NCI-H82 (cell line): ENCODE results near the gene ZDHHC7.

Experiments used
- DNase-seq: peaks from one replicate; lab custom pipeline; 2025; lab: John Stamatoyannopoulos, UW

Gene ZDHHC7

GRCh38 chr16:85018529-85019236 lies 7.3 kb upstream of the ZDHHC7 start:
- DNase-seq = no peak

- DNase-seq = no peak
These were observed 6.3 kb upstream of the ZDHHC7 start for GRCh38 chr16:85017633-85018032.

GRCh38 chr16:85017151-85017550 lies 5.8 kb upstream of the ZDHHC7 start:
- DNase-seq = no peak

- DNase-seq = no peak
These were observed 4.3 kb upstream of the ZDHHC7 start for GRCh38 chr16:85015481-85016187.

- peak; percentile 25 for DNase-seq
These were observed 3.0 kb upstream of the ZDHHC7 start for GRCh38 chr16:85014311-85014710.

- DNase-seq = no peak
These were observed 530 bp upstream of the ZDHHC7 start for GRCh38 chr16:85011846-85012284.

- DNase-seq = no peak
These were observed 847 bp downstream of the ZDHHC7 start for GRCh38 chr16:85010446-85010930.

- no peak for DNase-seq
These were observed 3.1 kb downstream of the ZDHHC7 start for GRCh38 chr16:85008271-85008670.

- no peak for DNase-seq
These were observed 3.7 kb downstream of the ZDHHC7 start for GRCh38 chr16:85007496-85008214.

GRCh38 chr16:85006639-85007038 lies 4.7 kb downstream of the ZDHHC7 start:
- no peak for DNase-seq

- no peak for DNase-seq
These were observed 5.9 kb downstream of the ZDHHC7 start for GRCh38 chr16:85005285-85006069.

GRCh38 chr16:85004587-85005205 lies 6.6 kb downstream of the ZDHHC7 start:
- no peak for DNase-seq

- peak; percentile 40 for DNase-seq
These were observed 7.4 kb downstream of the ZDHHC7 start for GRCh38 chr16:85003725-85004586.

GRCh38 chr16:85003076-85003475 lies 8.3 kb downstream of the ZDHHC7 start:
- DNase-seq = no peak

GRCh38 chr16:85002608-85003007 lies 8.7 kb downstream of the ZDHHC7 start:
- no peak for DNase-seq

- no peak for DNase-seq
These were observed 9.2 kb downstream of the ZDHHC7 start for GRCh38 chr16:85002099-85002541.

GRCh38 chr16:84999857-85000480 lies 11.4 kb downstream of the ZDHHC7 start:
- no peak for DNase-seq

- no peak for DNase-seq
These were observed 12.1 kb downstream of the ZDHHC7 start for GRCh38 chr16:84999200-84999599.

- DNase-seq = peak; percentile 91
These were observed 15.0 kb downstream of the ZDHHC7 start for GRCh38 chr16:84996365-84996764.

- no peak for DNase-seq
These were observed 15.7 kb downstream of the ZDHHC7 start for GRCh38 chr16:84995663-84996062.
